GM23338 (cell line): ENCODE results near the gene HACE1. TPM values are rescaled to one million over a fixed set of nuclear protein-coding genes. Genes with fewer than 3 reads are reported as not detected.

Experiments
- ATAC-seq: fragments of 200-7000 bp; cut with Tn5 transposase; 3 replicates; pipeline ENCODE4 v1.9.1; 2020
- DNase-seq: peaks from one replicate; pipeline ENCODE4 v3.0.0-alpha.2; 2015; ENCODE audit warnings: low spot score
- H2AFZ ChIP-seq: fragments of 200-600 bp; sonication (generic); 2 replicates; pipeline ENCODE4 v1.8.0; 2016; ENCODE audit warnings: antibody characterized with exemption, mild to moderate bottlenecking, moderate library complexity
- H3F3A ChIP-seq: fragments of 200-600 bp; sonication (generic); replicated peaks from 2 replicates; pipeline ENCODE4 v1.8.0; 2017; ENCODE audit warnings: antibody characterized with exemption, mixed run types, low read depth
- H3K27ac ChIP-seq: fragments of 200-600 bp; sonication (generic); 2 replicates; pipeline ENCODE4 v1.6.1; 2016; ENCODE audit warnings: low read depth
- H3K27me3 ChIP-seq: fragments of 200-600 bp; sonication (generic); 2 replicates; pipeline ENCODE4 v1.8.0; 2016; ENCODE audit warnings: mild to moderate bottlenecking, mixed run types, moderate library complexity; ENCODE audit not compliant: insufficient read depth
- H3K36me3 ChIP-seq: fragments of 200-600 bp; sonication (generic); 2 replicates; pipeline ENCODE4 v1.8.0; 2016; ENCODE audit warnings: mild to moderate bottlenecking; ENCODE audit not compliant: insufficient read depth
- H3K4me1 ChIP-seq: fragments of 200-600 bp; sonication (generic); 2 replicates; pipeline ENCODE4 v1.8.0; 2016; ENCODE audit warnings: mild to moderate bottlenecking, moderate library complexity; ENCODE audit not compliant: insufficient read depth
- H3K4me2 ChIP-seq: fragments of 200-600 bp; sonication (generic); 2 replicates; pipeline ENCODE4 v1.7.1; 2017; ENCODE audit warnings: mixed run types
- H3K4me3 ChIP-seq: fragments of 200-600 bp; sonication (generic); 2 replicates; pipeline ENCODE4 v1.6.1; 2016; ENCODE audit warnings: mixed run types
- H3K79me2 ChIP-seq: fragments of 200-600 bp; sonication (generic); replicated peaks from 2 replicates; pipeline ENCODE4 v1.8.0; 2017; ENCODE audit warnings: mild to moderate bottlenecking; ENCODE audit not compliant: insufficient read depth
- H3K9me2 ChIP-seq: fragments of 200-600 bp; sonication (generic); 2 replicates; pipeline ENCODE4 v1.8.0; 2017; ENCODE audit not compliant: insufficient read depth
- H4K20me1 ChIP-seq: fragments of 200-600 bp; sonication (generic); replicated peaks from 2 replicates; pipeline ENCODE4 v1.8.0; 2017; ENCODE audit warnings: mild to moderate bottlenecking; ENCODE audit not compliant: insufficient read depth
- H3K27ac Mint-ChIP-seq: 2 replicates; pipeline ENCODE4 v1.8.0; 2020; ENCODE audit warnings: inconsistent platforms, mild to moderate bottlenecking, moderate library complexity, mixed read lengths
- H3K27me3 Mint-ChIP-seq: 3 replicates; pipeline ENCODE4 v1.8.0; 2022; ENCODE audit warnings: low read depth, mild to moderate bottlenecking, moderate library complexity, mixed read lengths, inconsistent platforms; ENCODE audit not compliant: insufficient read depth, poor library complexity
- H3K36me3 Mint-ChIP-seq: 3 replicates; pipeline ENCODE4 v1.8.0; 2021; ENCODE audit warnings: low read depth, mild to moderate bottlenecking, inconsistent platforms, moderate library complexity, mixed read lengths
- H3K4me1 Mint-ChIP-seq: 3 replicates; pipeline ENCODE4 v1.8.0; 2020; ENCODE audit warnings: mild to moderate bottlenecking, inconsistent platforms, mixed read lengths
- H3K4me3 Mint-ChIP-seq: 3 replicates; pipeline ENCODE4 v1.8.0; 2021; ENCODE audit warnings: moderate library complexity, mild to moderate bottlenecking, inconsistent platforms, mixed read lengths
- H3K9me3 Mint-ChIP-seq: 3 replicates; pipeline ENCODE4 v1.8.0; 2020; ENCODE audit warnings: moderate library complexity, mild to moderate bottlenecking, inconsistent platforms, mixed read lengths
- CREB1 ChIP-seq: fragments of 250-450 bp; sonication (Bioruptor Pico); IDR thresholded peaks from 2 replicates; pipeline ENCODE4 v1.5.0; 2020; ENCODE audit warnings: low read depth, mild to moderate bottlenecking, moderate library complexity
- EZH2 ChIP-seq: fragments of 200-600 bp; sonication (generic); IDR thresholded peaks from one replicate; pipeline ENCODE4 v1.8.0; 2017; ENCODE audit warnings: antibody characterized with exemption, mild to moderate bottlenecking, low read depth; ENCODE audit not compliant: unreplicated experiment
- EZH2phosphoT487 ChIP-seq: fragments of 200-600 bp; sonication (generic); IDR thresholded peaks from one replicate; pipeline ENCODE4 v1.8.1; 2018; ENCODE audit warnings: antibody characterized with exemption; ENCODE audit not compliant: unreplicated experiment
- JUNB ChIP-seq: IDR thresholded peaks from one replicate; pipeline ENCODE4 v1.6.1; 2016; ENCODE audit warnings: antibody characterized with exemption; ENCODE audit not compliant: unreplicated experiment
- NANOG ChIP-seq: IDR thresholded peaks from 2 replicates; pipeline ENCODE4 v1.6.1; 2016; ENCODE audit warnings: antibody characterized with exemption, borderline replicate concordance
- POLR2AphosphoS5 ChIP-seq: IDR thresholded peaks from 2 replicates; pipeline ENCODE4 v1.6.1; 2016; ENCODE audit warnings: antibody characterized with exemption, low read depth
- STAT1 ChIP-seq: IDR thresholded peaks from one replicate; pipeline ENCODE4 v1.6.1; 2016; ENCODE audit warnings: antibody characterized with exemption; ENCODE audit not compliant: unreplicated experiment
- ZNF114 ChIP-seq: fragments of 250-450 bp; sonication (Bioruptor Pico); IDR thresholded peaks from 2 replicates; pipeline ENCODE4 v1.5.0; 2020; ENCODE audit warnings: mild to moderate bottlenecking, moderate library complexity
- ZNF331 ChIP-seq: fragments of 250-450 bp; sonication (Bioruptor Pico); IDR thresholded peaks from 2 replicates; pipeline ENCODE4 v1.5.0; 2020; ENCODE audit warnings: low read depth, mild to moderate bottlenecking, moderate library complexity
- polyA plus RNA-seq: library from polyadenylated mRNA; unstranded; fragments of >200 nt; fragmentation: Nextera tagmentation; extraction: Ambion mirVana; gene quantifications from 2 replicates; pipeline ENCODE4 v1.2.1, GENCODE V29; 2016
- total RNA-seq: library from RNA; depleted of rRNA; stranded (reverse); fragments of >200 nt; shearing (Covaris generic); gene quantifications from 2 replicates; pipeline ENCODE4 v1.2.3, GENCODE V29; 2014
- TF ChIP-seq, protein P1 (sequence below), 2 experiments: fragments of 200-600 bp in 1 of 2; sonication (generic) in 1 of 2; conservative IDR thresholded peaks; 2 replicates each; pipeline versions ENCODE4 v1.5.1 to v1.6.1; 2016 to 2017; ENCODE audit warnings: antibody characterized with exemption in 2 of 2, low read depth in 2 of 2, mild to moderate bottlenecking in 2 of 2, moderate library complexity in 1 of 2
- TF ChIP-seq, protein P2 (sequence below): fragments of 250-450 bp; sonication (Bioruptor Pico); IDR thresholded peaks from 2 replicates; pipeline ENCODE4 v1.5.0; 2020; ENCODE audit warnings: mild to moderate bottlenecking, moderate library complexity
- TF ChIP-seq, protein P3 (sequence below): IDR thresholded peaks from one replicate; pipeline ENCODE4 v1.6.1; 2018; ENCODE audit warnings: antibody characterized with exemption; ENCODE audit not compliant: unreplicated experiment
- TF ChIP-seq, protein P4 (sequence below): IDR thresholded peaks from 2 replicates; pipeline ENCODE4 v1.6.1; 2016; ENCODE audit warnings: antibody characterized with exemption

Gene HACE1
- total and polyA plus RNA-seq, 2 experiments from 2014 or later, result 8.6 to 28.7 TPM

DNA sequence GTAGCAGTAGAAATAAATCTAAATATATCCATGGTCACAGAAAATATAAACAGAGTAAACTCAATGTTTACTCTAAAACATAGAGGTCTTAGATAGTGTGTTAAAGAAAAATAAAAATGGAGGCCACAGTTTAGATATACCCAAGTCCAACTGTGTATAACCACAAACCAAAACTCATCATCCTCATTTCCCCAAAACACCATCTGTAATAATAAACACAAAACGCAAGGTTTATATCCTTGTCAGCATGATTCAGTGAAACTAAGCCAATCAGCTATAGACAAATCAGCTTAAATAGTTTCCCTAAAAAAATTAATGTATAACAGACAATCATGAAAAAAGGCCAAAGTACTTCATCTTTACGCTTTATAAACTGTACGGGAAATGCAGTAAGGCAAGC lies 2.7 kb upstream of the HACE1 start:
- peaks cover 5% of the 10 kb centered on the region; the same call in 1 of the 2 replicates for H3K4me1 ChIP-seq
- no peak overlapping the region for H3K4me3 ChIP-seq
- H3K4me1 Mint-ChIP-seq, result peaks cover 12% of the 10 kb centered on the region
- H3K9me2 ChIP-seq, result no peaks in the 10 kb centered on the region
- ATAC-seq (no peak), DNase-seq (no peak)
- H3K36me3 ChIP-seq, result no peaks in the 10 kb centered on the region
- H4K20me1 ChIP-seq, result no peaks in the 10 kb centered on the region
- no peak overlapping the region for H3K4me3 Mint-ChIP-seq
- no peaks in the 10 kb centered on the region for H3K27me3 ChIP-seq
- no peak for TF ChIP-seq JUNB
- TF ChIP-seq, protein P1, sequence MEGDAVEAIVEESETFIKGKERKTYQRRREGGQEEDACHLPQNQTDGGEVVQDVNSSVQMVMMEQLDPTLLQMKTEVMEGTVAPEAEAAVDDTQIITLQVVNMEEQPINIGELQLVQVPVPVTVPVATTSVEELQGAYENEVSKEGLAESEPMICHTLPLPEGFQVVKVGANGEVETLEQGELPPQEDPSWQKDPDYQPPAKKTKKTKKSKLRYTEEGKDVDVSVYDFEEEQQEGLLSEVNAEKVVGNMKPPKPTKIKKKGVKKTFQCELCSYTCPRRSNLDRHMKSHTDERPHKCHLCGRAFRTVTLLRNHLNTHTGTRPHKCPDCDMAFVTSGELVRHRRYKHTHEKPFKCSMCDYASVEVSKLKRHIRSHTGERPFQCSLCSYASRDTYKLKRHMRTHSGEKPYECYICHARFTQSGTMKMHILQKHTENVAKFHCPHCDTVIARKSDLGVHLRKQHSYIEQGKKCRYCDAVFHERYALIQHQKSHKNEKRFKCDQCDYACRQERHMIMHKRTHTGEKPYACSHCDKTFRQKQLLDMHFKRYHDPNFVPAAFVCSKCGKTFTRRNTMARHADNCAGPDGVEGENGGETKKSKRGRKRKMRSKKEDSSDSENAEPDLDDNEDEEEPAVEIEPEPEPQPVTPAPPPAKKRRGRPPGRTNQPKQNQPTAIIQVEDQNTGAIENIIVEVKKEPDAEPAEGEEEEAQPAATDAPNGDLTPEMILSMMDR (conservative IDR thresholded peaks at IDR 0.05; ENCODE audit: low read depth in 2 of 2), result no peak
- TF ChIP-seq, protein P2, sequence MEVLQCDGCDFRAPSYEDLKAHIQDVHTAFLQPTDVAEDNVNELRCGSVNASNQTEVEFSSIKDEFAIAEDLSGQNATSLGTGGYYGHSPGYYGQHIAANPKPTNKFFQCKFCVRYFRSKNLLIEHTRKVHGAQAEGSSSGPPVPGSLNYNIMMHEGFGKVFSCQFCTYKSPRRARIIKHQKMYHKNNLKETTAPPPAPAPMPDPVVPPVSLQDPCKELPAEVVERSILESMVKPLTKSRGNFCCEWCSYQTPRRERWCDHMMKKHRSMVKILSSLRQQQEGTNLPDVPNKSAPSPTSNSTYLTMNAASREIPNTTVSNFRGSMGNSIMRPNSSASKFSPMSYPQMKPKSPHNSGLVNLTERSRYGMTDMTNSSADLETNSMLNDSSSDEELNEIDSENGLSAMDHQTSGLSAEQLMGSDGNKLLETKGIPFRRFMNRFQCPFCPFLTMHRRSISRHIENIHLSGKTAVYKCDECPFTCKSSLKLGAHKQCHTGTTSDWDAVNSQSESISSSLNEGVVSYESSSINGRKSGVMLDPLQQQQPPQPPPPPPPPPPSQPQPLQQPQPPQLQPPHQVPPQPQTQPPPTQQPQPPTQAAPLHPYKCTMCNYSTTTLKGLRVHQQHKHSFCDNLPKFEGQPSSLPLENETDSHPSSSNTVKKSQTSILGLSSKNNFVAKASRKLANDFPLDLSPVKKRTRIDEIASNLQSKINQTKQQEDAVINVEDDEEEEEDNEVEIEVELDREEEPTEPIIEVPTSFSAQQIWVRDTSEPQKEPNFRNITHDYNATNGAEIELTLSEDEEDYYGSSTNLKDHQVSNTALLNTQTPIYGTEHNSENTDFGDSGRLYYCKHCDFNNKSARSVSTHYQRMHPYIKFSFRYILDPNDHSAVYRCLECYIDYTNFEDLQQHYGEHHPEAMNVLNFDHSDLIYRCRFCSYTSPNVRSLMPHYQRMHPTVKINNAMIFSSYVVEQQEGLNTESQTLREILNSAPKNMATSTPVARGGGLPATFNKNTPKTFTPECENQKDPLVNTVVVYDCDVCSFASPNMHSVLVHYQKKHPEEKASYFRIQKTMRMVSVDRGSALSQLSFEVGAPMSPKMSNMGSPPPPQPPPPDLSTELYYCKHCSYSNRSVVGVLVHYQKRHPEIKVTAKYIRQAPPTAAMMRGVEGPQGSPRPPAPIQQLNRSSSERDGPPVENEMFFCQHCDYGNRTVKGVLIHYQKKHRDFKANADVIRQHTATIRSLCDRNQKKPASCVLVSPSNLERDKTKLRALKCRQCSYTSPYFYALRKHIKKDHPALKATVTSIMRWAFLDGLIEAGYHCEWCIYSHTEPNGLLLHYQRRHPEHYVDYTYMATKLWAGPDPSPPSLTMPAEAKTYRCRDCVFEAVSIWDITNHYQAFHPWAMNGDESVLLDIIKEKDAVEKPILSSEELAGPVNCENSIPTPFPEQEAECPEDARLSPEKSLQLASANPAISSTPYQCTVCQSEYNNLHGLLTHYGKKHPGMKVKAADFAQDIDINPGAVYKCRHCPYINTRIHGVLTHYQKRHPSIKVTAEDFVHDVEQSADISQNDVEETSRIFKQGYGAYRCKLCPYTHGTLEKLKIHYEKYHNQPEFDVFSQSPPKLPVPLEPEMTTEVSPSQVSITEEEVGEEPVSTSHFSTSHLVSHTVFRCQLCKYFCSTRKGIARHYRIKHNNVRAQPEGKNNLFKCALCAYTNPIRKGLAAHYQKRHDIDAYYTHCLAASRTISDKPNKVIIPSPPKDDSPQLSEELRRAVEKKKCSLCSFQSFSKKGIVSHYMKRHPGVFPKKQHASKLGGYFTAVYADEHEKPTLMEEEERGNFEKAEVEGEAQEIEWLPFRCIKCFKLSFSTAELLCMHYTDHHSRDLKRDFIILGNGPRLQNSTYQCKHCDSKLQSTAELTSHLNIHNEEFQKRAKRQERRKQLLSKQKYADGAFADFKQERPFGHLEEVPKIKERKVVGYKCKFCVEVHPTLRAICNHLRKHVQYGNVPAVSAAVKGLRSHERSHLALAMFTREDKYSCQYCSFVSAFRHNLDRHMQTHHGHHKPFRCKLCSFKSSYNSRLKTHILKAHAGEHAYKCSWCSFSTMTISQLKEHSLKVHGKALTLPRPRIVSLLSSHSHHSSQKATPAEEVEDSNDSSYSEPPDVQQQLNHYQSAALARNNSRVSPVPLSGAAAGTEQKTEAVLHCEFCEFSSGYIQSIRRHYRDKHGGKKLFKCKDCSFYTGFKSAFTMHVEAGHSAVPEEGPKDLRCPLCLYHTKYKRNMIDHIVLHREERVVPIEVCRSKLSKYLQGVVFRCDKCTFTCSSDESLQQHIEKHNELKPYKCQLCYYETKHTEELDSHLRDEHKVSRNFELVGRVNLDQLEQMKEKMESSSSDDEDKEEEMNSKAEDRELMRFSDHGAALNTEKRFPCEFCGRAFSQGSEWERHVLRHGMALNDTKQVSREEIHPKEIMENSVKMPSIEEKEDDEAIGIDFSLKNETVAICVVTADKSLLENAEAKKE (CRISPR knock-in tag), result no peak
- TF ChIP-seq, protein P3, sequence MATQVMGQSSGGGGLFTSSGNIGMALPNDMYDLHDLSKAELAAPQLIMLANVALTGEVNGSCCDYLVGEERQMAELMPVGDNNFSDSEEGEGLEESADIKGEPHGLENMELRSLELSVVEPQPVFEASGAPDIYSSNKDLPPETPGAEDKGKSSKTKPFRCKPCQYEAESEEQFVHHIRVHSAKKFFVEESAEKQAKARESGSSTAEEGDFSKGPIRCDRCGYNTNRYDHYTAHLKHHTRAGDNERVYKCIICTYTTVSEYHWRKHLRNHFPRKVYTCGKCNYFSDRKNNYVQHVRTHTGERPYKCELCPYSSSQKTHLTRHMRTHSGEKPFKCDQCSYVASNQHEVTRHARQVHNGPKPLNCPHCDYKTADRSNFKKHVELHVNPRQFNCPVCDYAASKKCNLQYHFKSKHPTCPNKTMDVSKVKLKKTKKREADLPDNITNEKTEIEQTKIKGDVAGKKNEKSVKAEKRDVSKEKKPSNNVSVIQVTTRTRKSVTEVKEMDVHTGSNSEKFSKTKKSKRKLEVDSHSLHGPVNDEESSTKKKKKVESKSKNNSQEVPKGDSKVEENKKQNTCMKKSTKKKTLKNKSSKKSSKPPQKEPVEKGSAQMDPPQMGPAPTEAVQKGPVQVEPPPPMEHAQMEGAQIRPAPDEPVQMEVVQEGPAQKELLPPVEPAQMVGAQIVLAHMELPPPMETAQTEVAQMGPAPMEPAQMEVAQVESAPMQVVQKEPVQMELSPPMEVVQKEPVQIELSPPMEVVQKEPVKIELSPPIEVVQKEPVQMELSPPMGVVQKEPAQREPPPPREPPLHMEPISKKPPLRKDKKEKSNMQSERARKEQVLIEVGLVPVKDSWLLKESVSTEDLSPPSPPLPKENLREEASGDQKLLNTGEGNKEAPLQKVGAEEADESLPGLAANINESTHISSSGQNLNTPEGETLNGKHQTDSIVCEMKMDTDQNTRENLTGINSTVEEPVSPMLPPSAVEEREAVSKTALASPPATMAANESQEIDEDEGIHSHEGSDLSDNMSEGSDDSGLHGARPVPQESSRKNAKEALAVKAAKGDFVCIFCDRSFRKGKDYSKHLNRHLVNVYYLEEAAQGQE, result no peak
- no peak for TF ChIP-seq STAT1
- TF ChIP-seq CREB1 (CRISPR knock-in tag), result no peak
- TF ChIP-seq EZH2phosphoT487, result no peak
- TF ChIP-seq ZNF331 (CRISPR knock-in tag), result no peak
- no peak for TF ChIP-seq EZH2
- no peak for TF ChIP-seq ZNF114
- TF ChIP-seq POLR2AphosphoS5, result no peak
- TF ChIP-seq, protein P4, sequence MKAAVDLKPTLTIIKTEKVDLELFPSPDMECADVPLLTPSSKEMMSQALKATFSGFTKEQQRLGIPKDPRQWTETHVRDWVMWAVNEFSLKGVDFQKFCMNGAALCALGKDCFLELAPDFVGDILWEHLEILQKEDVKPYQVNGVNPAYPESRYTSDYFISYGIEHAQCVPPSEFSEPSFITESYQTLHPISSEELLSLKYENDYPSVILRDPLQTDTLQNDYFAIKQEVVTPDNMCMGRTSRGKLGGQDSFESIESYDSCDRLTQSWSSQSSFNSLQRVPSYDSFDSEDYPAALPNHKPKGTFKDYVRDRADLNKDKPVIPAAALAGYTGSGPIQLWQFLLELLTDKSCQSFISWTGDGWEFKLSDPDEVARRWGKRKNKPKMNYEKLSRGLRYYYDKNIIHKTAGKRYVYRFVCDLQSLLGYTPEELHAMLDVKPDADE, result no peak
- no peak for TF ChIP-seq NANOG
- H3K79me2 ChIP-seq, result peaks cover 17% of the 10 kb centered on the region
- H3K27me3 Mint-ChIP-seq, result peaks cover 1% of the 10 kb centered on the region
- no peak overlapping the region for H3K4me2 ChIP-seq
- H3F3A ChIP-seq, result no peaks in the 10 kb centered on the region
- no peak overlapping the region for H3K27ac ChIP-seq
- no peaks in the 10 kb centered on the region; the same call in 1 of the 3 replicates for H3K36me3 Mint-ChIP-seq
- no peak overlapping the region for H2AFZ ChIP-seq
- H3K9me3 Mint-ChIP-seq, result no peaks in the 10 kb centered on the region
- H3K27ac Mint-ChIP-seq, result no peak overlapping the region
